ENCODE measurements around the gene PTCD2. TPM values are rescaled to one million over a fixed set of nuclear protein-coding genes. Genes with fewer than 3 reads are reported as not detected.

The PTCD2 gene
- polyA plus RNA-seq, 5 donors: 8.3 to 14.0 (median 12.3) TPM

DNA sequence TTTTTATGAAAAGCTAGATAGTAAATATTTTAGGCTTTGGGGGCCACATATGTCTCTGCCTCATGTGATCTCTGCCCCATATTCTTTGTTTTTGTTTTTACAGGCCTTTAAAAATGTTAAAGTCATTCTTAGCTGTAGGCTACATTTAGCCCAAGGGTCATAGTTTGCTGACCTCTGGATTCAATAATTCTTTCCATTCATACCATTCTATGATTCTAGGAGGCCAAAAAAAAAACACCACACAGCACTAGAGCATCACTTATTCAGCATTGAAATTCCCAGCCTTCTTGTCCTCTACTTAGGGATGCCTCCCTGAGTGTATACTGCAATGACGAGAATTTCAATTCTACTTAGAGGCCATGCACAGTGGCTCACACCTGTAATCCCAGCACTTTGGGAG is 17.0 kb downstream of the PTCD2 start:
- DNase-seq: no peak

DNA sequence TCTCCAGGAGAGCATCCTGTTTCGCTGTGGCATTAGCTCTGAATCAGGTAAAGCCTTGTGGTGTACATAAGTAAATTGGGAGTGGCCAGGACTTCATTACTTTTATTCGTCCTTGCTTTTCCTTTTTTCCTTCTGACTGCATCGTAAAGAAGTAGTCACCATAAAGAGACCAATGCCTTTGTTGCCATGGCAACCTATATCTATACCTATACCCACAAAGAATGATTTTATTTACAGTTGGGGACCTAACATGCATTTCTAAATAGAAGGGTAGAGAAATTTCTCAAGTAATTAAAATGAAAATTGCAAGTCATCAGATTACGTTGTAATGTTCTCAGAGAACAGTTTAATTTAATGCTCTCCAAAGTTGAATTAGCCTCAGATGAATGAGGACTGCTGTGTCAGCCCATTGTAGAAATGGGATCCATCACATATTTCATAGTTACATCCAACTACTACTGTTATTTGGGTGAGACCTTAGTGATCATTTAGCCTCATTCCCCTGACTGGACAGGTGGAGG is 18.6 kb downstream of the PTCD2 start:
- DNase-seq: no peak

DNA sequence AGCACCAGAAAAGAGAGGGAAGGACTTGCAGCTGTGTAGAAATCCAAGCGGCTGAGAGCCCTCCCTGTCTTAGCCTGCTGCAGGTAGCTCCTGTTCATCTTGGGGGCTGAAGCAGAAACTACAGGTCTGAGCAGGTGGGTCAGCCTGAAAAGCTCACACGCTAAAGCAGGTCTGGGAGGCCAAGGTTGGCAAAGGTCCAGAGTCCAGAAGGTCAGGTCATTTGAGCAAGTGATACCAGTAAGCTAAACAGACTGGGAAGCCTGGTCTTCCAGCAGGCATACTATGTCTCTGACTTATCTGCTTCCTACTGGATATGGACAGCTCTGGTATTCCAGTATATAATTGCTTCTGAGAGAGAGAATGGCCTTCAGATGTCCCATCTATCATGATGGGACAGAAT is 26.2 kb downstream of the PTCD2 start:
- no peak for DNase-seq

DNA sequence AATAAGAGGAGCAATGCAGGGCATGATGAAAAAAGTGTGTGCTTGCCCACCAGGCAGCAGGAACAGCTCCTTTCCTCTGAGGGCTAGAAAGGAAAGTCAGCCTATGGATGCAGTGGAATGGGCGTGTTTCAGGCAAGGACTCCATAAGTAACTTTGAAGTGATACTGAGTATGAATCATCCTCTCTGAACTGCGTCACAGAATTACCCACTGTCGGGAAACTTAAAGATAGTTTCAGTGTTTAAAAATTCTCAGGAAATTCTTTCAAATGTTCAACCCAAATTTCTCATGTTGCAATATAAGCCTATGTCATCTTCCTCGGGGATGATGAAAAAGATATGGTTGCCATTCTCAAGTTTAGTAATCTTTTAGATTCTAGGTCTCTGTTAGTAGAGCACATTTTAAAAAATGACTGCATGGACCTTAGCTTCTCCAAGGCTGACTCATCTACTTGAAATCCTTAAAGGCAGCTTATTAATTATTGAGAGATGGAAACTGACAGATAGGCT is 27.7 kb downstream of the PTCD2 start:
- no peak for DNase-seq

- no peak for DNase-seq
Observed at GRCh38 chr5:72351376-72351775, 31.2 kb downstream of the PTCD2 start.

DNA sequence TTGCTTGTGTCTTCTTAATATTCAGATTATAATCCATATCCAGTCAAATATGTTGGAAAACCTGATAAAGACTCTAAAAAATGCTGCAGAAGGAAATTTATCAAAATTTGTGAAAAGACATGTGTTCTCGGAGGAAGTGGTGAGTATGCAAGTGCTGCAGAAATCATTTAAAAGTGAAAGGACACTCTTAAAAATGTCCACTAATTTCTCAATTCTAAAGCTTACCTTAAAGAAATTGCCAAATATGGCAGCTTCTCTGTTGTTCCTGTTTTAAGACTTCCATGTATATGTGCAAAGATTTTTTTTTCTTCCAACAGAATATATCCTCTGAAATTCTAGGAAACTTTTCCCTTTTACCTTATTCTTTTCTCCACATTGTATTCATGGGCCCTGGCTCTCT is 32.4 kb downstream of the PTCD2 start:
- no peak for DNase-seq

- no peak for DNase-seq
Observed at GRCh38 chr5:72353046-72353445, 32.9 kb downstream of the PTCD2 start.

GRCh38 chr5:72355706-72356299 is 35.6 kb downstream of the PTCD2 start:
- no peak for DNase-seq

DNA sequence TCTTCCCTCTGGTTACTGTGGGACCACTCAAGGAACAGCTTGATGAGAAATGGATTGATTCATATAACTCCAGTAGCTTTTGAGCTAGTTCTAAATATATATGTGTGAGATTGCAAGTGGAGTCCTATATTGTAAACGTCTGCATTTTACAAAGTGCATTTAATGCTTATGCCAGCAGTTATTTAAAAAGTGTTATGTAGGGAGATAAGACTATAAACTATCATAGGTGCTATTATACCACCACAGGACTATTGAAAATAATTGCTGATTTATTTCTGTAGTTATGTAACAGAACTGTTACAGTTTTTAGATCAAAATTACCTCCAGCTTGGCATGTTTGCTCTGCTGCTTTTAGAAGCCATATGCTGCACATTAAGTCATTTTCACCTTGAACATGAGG is 36.2 kb downstream of the PTCD2 start:
- no peak for DNase-seq

GRCh38 chr5:72358925-72359324 is 38.8 kb downstream of the PTCD2 start:
- DNase-seq: no peak

- no peak for DNase-seq
Observed at GRCh38 chr5:72359886-72360285, 39.7 kb downstream of the PTCD2 start.

- no peak for DNase-seq
Observed at GRCh38 chr5:72363166-72363802, 43.1 kb downstream of the PTCD2 start.

DNA sequence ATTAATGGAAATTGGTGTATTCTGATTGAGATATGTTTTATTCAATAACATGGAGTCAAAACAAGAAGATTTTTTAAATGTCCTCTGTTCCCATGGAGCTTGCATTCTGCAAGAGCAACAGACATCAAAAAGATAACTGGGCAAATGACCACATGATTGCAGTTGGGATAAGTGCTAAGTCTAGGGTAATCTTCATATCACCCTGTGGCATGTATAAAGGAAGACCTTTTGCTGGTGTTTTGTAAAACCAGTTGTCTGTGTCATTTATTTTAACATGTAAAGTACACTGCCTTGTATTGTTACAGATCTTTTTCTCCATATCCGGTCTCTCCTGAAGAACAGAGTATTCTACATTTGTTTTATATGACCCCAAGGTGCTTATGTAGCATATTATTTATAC is 44.0 kb downstream of the PTCD2 start:
- no peak for DNase-seq

DNA sequence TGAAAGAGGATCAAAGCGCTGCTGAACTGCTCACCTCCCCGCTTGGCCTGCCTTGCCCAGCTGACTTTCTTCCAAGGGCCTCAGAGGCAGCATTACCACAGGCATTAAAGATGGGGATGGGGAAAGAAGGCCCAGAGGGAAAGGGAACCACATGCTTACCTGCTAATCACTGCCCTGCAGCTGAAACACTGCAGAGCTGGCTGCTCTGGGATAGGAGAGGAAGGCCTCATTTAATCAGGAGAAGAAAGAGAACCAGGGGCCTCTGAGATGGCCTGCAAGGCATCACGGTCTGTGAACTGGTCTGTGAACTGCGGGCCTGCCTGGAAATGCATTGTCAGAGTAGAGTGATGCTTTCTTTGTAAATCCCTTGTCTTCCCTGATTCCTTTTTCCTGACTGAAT is 44.8 kb downstream of the PTCD2 start:
- DNase-seq: no peak

DNA sequence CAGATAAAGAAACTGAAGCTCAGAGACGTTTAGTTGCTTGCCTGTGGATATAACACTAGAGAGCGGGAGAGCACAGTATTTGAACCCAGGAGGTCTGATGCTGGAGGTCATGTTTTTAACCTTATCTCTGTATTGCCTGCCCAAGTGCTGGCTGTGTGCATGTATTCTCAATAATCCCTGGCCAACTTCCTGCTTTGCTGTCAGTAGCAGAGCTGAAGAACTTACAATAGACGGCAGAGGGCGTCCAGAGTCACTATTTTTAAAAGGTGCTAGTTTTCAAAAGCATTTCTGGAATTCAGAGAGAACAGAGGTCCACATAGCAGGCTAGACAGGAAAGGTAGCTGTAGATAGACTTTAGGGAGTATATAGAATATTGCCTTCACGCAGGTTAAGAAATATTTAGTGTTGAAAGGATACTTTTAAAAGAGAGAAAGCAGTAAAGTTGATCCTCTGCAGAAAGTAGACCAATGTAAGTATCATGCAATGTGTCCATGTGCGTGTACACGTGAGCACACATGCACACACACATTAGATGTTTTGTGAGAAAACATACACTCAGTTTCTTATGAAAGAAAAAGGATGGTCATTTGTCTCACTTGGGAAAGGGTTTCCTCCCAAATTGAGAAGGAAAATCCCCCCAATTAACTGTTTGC is 46.3 kb downstream of the PTCD2 start:
- DNase-seq: peak; percentile 53 to 72

DNA sequence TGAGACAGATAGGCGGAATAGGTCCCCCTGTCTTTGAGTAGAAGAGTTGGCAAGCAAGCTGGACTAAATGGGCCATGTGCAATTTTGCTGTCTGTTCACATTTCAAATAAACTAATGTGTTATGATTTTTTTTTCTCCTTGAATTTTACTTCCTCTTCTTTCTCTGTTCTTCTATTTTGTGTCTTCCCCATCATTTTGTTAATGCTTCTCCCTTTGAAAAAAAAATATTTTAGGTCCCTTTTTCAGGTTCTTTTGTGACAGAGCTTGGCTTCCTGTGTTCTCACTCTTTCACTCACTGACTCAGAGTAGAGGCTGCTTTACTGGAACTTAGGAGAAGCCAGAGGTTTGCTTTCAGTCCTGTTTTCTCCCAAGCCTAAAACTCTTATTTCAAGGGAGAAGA is 48.1 kb downstream of the PTCD2 start:
- no peak for DNase-seq

GRCh38 chr5:72369301-72369700 is 49.1 kb downstream of the PTCD2 start:
- no peak for DNase-seq

DNA sequence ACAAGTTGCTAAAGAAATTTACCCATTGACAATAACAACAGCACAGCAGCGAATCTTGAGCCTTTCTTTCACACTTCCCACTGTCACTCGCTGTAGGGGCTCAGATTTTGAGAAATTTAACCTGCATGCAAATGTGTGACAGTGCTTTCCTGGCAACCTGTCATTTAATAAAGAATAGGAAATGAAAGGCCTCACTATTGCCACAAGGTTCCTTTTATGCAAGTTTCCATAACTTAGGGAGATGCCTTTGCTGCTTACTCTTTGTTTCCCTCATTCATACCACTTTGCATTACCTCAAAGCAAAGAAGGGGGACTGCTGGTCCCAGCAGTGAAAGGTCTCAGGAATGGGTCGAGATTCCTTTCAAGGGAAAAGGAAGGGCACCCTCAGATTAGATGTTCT is 49.5 kb downstream of the PTCD2 start:
- no peak for DNase-seq

GRCh38 chr5:72372331-72372730 is 52.2 kb downstream of the PTCD2 start:
- no peak for DNase-seq

DNA sequence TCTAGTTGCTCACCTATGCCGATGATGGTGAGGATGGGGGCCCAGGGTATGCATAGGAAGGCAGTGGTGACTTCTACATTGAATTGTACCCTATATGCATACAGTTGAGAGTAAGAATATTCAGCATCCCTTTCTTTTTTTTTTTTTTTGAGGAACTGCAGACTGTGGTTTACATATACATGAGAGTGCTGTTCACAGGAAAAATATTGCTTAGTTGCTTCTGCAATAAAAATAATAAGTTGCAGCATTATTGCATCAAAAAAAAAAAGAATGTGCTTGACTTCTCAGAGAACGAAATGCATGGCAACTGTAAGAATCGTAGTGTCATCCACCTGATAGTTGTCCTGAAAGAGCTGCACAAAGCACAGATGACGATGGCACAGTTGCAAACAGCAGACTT is 52.8 kb downstream of the PTCD2 start:
- DNase-seq: no peak

- DNase-seq: no peak
Observed at GRCh38 chr5:72374844-72375243, 54.7 kb downstream of the PTCD2 start.

GRCh38 chr5:72376381-72376780 is 56.2 kb downstream of the PTCD2 start:
- DNase-seq: no peak

All from right lung (tissue), 5 donors.